ENCODE results near the gene ASTN2.

- TF ChIP-seq CTCF (conservative IDR thresholded peaks at IDR 0.05 in 1 of 2, IDR thresholded peaks at IDR 0.05 in 1 of 2; ENCODE audit: extremely low read depth in 1 of 2, insufficient read depth in 1 of 2, low read depth in 1 of 2, low read length in 2 of 2) (no peak), EZH2 (IDR thresholded peaks at IDR 0.05; ENCODE audit: borderline replicate concordance, low read length) (no peak)
Measured at GRCh38 chr9:117359910-117360309, 54.9 kb downstream of the ASTN2 start.
